AG10803 (cell line): Measurements from ENCODE around the gene DGLUCY.
"Not testable (repeated sequence)": the region's sequence is repeated elsewhere in the genome, so short reads cannot be mapped to it uniquely, and the experiment has no call there.

Experiments
- DNase-seq: peaks from one replicate; pipeline ENCODE4 v3.0.0; 2010; ENCODE audit warnings: low read depth
- H3K4me3 ChIP-seq: 2 replicates; pipeline ENCODE4 v1.5.1; 2011; ENCODE audit warnings: mild to moderate bottlenecking, low read length, control low read depth
- CTCF ChIP-seq: conservative IDR thresholded peaks from 2 replicates; pipeline ENCODE4 v1.5.1; 2011; ENCODE audit warnings: mild to moderate bottlenecking, low read length, control low read depth, inconsistent platforms

DGLUCY gene

GRCh38 chr14:91117960-91118359, 4.1 kb downstream of the DGLUCY start:
- TF ChIP-seq CTCF, result no peak
- no peak for DNase-seq
- H3K4me3 ChIP-seq, result no peak overlapping the region

GRCh38 chr14:91118511-91119068, 4.7 kb downstream of the DGLUCY start:
- H3K4me3 ChIP-seq, result no peak overlapping the region
- TF ChIP-seq CTCF, result no peak
- no peak for DNase-seq

- peak; percentile 74 for DNase-seq
- no peak for TF ChIP-seq CTCF
Observed at GRCh38 chr14:91119556-91120311, 5.9 kb downstream of the DGLUCY start.

GRCh38 chr14:91123201-91123600, 9.3 kb downstream of the DGLUCY start:
- no peak overlapping the region for H3K4me3 ChIP-seq
- no peak for DNase-seq
- TF ChIP-seq CTCF, result no peak

More at GRCh38 chr14:91119556-91120311, 5.9 kb downstream of the DGLUCY start:
- no peak overlapping the region for H3K4me3 ChIP-seq

GRCh38 chr14:91124406-91125270, 10.8 kb downstream of the DGLUCY start:
- not testable (repeated sequence) for H3K4me3 ChIP-seq, DNase-seq

GRCh38 chr14:91125271-91125660, 11.4 kb downstream of the DGLUCY start:
- no peak for TF ChIP-seq CTCF
- DNase-seq, result no peak
- H3K4me3 ChIP-seq, result no peak overlapping the region

- no peak for TF ChIP-seq CTCF
- no peak for DNase-seq
- no peak overlapping the region for H3K4me3 ChIP-seq
Observed at GRCh38 chr14:91125801-91126200, 11.9 kb downstream of the DGLUCY start.
